ENCODE results near the gene ZNF232.
"Not testable (repeated sequence)": the region's sequence is repeated elsewhere in the genome, so short reads cannot be mapped to it uniquely, and the experiment has no call there.

The ZNF232 gene

GRCh38 chr17:5111402-5112204 is at the start of gene ZNF232:
ZNF232 (minus strand) TSS chr17:5111878; CDS start chr17:5111822, 56 bp downstream.
- DNase-seq: peak; percentile 88

GRCh38 chr17:5160702-5161101 is 49.0 kb upstream of the ZNF232 start:
- not testable (repeated sequence) for DNase-seq

- not testable (repeated sequence) for DNase-seq
Observed at GRCh38 chr17:5146122-5146521, 34.4 kb upstream of the ZNF232 start.

GRCh38 chr17:5142877-5143276 is 31.2 kb upstream of the ZNF232 start:
- not testable (repeated sequence) for DNase-seq

- no peak for DNase-seq
Observed at GRCh38 chr17:5139458-5139732, 27.7 kb upstream of the ZNF232 start.

- DNase-seq: no peak
Observed at GRCh38 chr17:5138616-5139457, 27.2 kb upstream of the ZNF232 start.

- DNase-seq: not testable (repeated sequence)
Observed at GRCh38 chr17:5138198-5138544, 26.5 kb upstream of the ZNF232 start.

GRCh38 chr17:5137511-5138197 is 26.0 kb upstream of the ZNF232 start:
- not testable (repeated sequence) for DNase-seq

GRCh38 chr17:5136580-5137412 is 25.1 kb upstream of the ZNF232 start:
- not testable (repeated sequence) for DNase-seq

GRCh38 chr17:5135726-5136579 is 24.3 kb upstream of the ZNF232 start:
- no peak for DNase-seq

- not testable (repeated sequence) for DNase-seq
Observed at GRCh38 chr17:5135131-5135712, 23.5 kb upstream of the ZNF232 start.

GRCh38 chr17:5134571-5134970 is 22.9 kb upstream of the ZNF232 start:
- not testable (repeated sequence) for DNase-seq

GRCh38 chr17:5133961-5134360 is 22.3 kb upstream of the ZNF232 start:
- not testable (repeated sequence) for DNase-seq

- no peak for DNase-seq
Observed at GRCh38 chr17:5133311-5133710, 21.6 kb upstream of the ZNF232 start.

GRCh38 chr17:5132503-5133225 is 21.0 kb upstream of the ZNF232 start:
- DNase-seq: not testable (repeated sequence)

GRCh38 chr17:5131799-5132502 is 20.3 kb upstream of the ZNF232 start:
- DNase-seq: not testable (repeated sequence)

GRCh38 chr17:5131146-5131715 is 19.6 kb upstream of the ZNF232 start:
- no peak for DNase-seq

- not testable (repeated sequence) for DNase-seq
Observed at GRCh38 chr17:5130687-5131086, 19.0 kb upstream of the ZNF232 start.

GRCh38 chr17:5130261-5130660 is 18.6 kb upstream of the ZNF232 start:
- DNase-seq: not testable (repeated sequence)
